ENCODE measurements around the gene GLG1.

GRCh38 chr16:74575175-74575806, 31.6 kb downstream of the GLG1 start:
- TF ChIP-seq POLR2A (IDR thresholded peaks at IDR 0.05) (no peak), EP300 (IDR thresholded peaks at IDR 0.05; ENCODE audit: low read depth) (no peak)

All from transverse colon (tissue), 1 donor.